ENCODE results near the gene BSCL2. TPM values are rescaled to one million over a fixed set of nuclear protein-coding genes. Genes with fewer than 3 reads are reported as not detected.

The BSCL2 gene
- total and polyA plus RNA-seq, 7 donors: 17.0 to 174 (median 45.4) TPM

- Histone ChIP-seq H3K4me3 (peak overlapping the region; percentile 98), H3K27me3 (ENCODE audit: insufficient read depth in 3 of 3, low read length in 2 of 3) (no peaks in the 10 kb centered on the region), H3K9me3 (no peaks in the 10 kb centered on the region), H3K4me1 (peaks cover 45% of the 10 kb centered on the region), H3K36me3 (ENCODE audit: insufficient read depth in 1 of 2, low read depth in 1 of 2) (peaks cover 4 to 51% of the 10 kb centered on the region in 2 donors), H3K27ac (peak overlapping the region; percentile 87)
- intact Hi-C loops (cut with DNase I): no loop called here
- ATAC-seq (peak; percentile 12 to 45 (median 33)), DNase-seq (no peak)
- TF ChIP-seq, protein P1, sequence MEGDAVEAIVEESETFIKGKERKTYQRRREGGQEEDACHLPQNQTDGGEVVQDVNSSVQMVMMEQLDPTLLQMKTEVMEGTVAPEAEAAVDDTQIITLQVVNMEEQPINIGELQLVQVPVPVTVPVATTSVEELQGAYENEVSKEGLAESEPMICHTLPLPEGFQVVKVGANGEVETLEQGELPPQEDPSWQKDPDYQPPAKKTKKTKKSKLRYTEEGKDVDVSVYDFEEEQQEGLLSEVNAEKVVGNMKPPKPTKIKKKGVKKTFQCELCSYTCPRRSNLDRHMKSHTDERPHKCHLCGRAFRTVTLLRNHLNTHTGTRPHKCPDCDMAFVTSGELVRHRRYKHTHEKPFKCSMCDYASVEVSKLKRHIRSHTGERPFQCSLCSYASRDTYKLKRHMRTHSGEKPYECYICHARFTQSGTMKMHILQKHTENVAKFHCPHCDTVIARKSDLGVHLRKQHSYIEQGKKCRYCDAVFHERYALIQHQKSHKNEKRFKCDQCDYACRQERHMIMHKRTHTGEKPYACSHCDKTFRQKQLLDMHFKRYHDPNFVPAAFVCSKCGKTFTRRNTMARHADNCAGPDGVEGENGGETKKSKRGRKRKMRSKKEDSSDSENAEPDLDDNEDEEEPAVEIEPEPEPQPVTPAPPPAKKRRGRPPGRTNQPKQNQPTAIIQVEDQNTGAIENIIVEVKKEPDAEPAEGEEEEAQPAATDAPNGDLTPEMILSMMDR (IDR thresholded peaks at IDR 0.05): no peak
- WGBS, 3 donors: 0% methylated on average over 17 of the region's 17 CpGs
Measured at GRCh38 chr11:62671236-62671607, 36.0 kb downstream of the BSCL2 start.

DNA sequence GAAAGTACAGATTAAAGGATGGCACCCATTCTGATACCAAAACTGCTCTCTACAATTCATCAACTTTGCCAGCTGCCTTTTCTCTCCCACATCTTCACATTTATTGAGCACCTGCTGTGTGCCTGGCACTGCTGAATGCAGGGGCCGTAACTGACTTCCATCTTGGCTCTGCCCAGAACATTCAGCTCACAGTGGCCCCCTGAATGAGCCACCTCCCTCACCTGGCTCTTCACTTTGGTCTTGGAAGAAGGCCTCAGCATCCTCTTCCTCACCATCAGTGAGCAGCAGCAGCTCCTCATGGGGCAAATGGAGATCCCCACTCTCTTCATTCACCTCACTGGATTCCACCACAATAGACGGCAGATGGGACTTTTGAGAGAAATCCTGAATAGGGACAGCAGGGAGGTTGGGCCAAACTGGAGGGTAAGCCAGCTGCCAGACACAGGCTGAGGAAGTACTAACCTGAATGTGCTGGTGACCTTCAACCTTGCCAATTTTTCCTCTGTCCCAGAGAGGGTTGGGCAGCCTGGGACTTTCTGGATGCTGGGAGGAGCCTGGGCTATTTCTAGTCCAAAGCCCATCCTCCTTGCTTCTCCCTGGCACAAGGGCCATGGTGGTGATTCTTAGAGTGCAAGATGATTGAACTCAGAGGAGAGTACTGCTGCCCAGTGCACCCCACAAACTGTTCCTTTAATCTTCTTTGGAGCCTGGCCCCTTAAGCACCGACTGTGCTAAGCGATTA is 37.6 kb downstream of the BSCL2 start:
- Histone ChIP-seq H3K9me3 (no peaks in the 10 kb centered on the region), H3K4me1 (peaks cover 48% of the 10 kb centered on the region), H3K27ac (peak overlapping the region; percentile 87), H3K36me3 (ENCODE audit: insufficient read depth in 1 of 2, low read depth in 1 of 2) (peaks cover 3 to 37% of the 10 kb centered on the region in 2 donors), H3K27me3 (ENCODE audit: insufficient read depth in 3 of 3, low read length in 2 of 3) (no peaks in the 10 kb centered on the region), H3K4me3 (no peak overlapping the region)
- ATAC-seq (no peak), DNase-seq (no peak)
- WGBS, 3 donors: 41 to 69% (median 45%) methylated on average over 4 of the region's 4 CpGs
- TF ChIP-seq, protein P1 (IDR thresholded peaks at IDR 0.05): no peak
- intact Hi-C loops (cut with DNase I): no loop called here

- intact Hi-C loops (cut with DNase I): no loop called here
- H3K9me3 ChIP-seq: no peaks in the 10 kb centered on the region
- H3K27me3 ChIP-seq (ENCODE audit: insufficient read depth in 3 of 3, low read length in 2 of 3): no peaks in the 10 kb centered on the region
- DNase-seq (no peak), ATAC-seq (no peak)
- peak overlapping the region; percentile 99 for H3K4me3 ChIP-seq
- peaks cover 38% of the 10 kb centered on the region for H3K4me1 ChIP-seq
- H3K27ac ChIP-seq: no peak overlapping the region
- WGBS, 3 donors: 67 to 73% (median 72%) methylated on average over 2 of the region's 2 CpGs
- TF ChIP-seq, protein P1 (IDR thresholded peaks at IDR 0.05): no peak
- peaks cover 3 to 31% of the 10 kb centered on the region in 2 donors for H3K36me3 ChIP-seq (ENCODE audit: insufficient read depth in 1 of 2, low read depth in 1 of 2)
Measured at GRCh38 chr11:62667460-62667859, 39.8 kb downstream of the BSCL2 start.

GRCh38 chr11:62666259-62666926 is 40.8 kb downstream of the BSCL2 start:
- peaks cover 3 to 42% of the 10 kb centered on the region in 2 donors for H3K36me3 ChIP-seq (ENCODE audit: insufficient read depth in 1 of 2, low read depth in 1 of 2)
- DNase-seq: no peak
- peak overlapping the region; percentile 99 for H3K4me3 ChIP-seq
- intact Hi-C loops (cut with DNase I): no loop called here
- no peak for ATAC-seq
- WGBS, 3 donors: 31 to 43% (median 42%) methylated on average over 16 of the region's 16 CpGs
- peaks cover 35% of the 10 kb centered on the region for H3K4me1 ChIP-seq
- no peaks in the 10 kb centered on the region for H3K27me3 ChIP-seq (ENCODE audit: insufficient read depth in 3 of 3, low read length in 2 of 3)
- peak overlapping the region; percentile 95 for H3K27ac ChIP-seq
- no peaks in the 10 kb centered on the region for H3K9me3 ChIP-seq
- TF ChIP-seq, protein P1 (IDR thresholded peaks at IDR 0.05): no peak
